ENCODE data around the gene SERPING1.

DNA sequence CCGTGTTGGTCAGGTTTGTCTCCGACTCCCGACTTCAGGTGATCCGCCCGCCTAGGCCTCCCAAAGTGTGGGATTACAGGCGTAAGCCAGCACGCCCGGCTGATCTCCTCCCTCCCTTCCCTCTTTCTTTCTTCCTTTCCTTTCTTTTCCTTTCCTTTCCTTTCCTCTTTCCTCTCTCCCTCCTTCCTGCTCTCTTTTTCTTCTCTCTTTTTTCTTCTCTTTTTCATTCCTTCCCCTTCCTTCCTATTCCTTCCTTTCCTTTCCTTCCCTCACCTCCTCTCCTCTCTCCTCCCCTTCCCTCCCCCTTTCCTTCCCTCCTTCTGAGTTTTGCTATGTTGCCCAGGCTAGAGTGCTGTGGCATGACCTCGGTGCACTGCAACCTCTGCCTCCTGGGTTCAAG, 66.5 kb downstream of the SERPING1 start:
- TF ChIP-seq EZH2 (IDR thresholded peaks at IDR 0.05; ENCODE audit: low read length) = no peak
- TF ChIP-seq, protein P1, sequence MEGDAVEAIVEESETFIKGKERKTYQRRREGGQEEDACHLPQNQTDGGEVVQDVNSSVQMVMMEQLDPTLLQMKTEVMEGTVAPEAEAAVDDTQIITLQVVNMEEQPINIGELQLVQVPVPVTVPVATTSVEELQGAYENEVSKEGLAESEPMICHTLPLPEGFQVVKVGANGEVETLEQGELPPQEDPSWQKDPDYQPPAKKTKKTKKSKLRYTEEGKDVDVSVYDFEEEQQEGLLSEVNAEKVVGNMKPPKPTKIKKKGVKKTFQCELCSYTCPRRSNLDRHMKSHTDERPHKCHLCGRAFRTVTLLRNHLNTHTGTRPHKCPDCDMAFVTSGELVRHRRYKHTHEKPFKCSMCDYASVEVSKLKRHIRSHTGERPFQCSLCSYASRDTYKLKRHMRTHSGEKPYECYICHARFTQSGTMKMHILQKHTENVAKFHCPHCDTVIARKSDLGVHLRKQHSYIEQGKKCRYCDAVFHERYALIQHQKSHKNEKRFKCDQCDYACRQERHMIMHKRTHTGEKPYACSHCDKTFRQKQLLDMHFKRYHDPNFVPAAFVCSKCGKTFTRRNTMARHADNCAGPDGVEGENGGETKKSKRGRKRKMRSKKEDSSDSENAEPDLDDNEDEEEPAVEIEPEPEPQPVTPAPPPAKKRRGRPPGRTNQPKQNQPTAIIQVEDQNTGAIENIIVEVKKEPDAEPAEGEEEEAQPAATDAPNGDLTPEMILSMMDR (optimal IDR thresholded peaks at IDR 0.05 in 1 of 3, IDR thresholded peaks at IDR 0.05 in 1 of 3, conservative IDR thresholded peaks at IDR 0.05 in 1 of 3; ENCODE audit: extremely low read depth in 1 of 3, insufficient read depth in 2 of 3, low read length in 3 of 3) = no peak

Measured in keratinocyte (primary cell).